Heart left ventricle (tissue), 16 donors: ENCODE measurements around the gene FBN1. TPM values are rescaled to one million over a fixed set of nuclear protein-coding genes. Genes with fewer than 3 reads are reported as not detected.
A peak's percentile ranks its signal among the peaks of the same experiment; 100 is the strongest.

Experiments
- ATAC-seq, 4 donors: fragments of 200-7000 bp; cut with Tn5 transposase; one replicate each; pipeline ENCODE4 v1.9.1; 2020 to 2022; ENCODE audit warnings: moderate library complexity in 4 of 4, mild to moderate bottlenecking in 3 of 4, moderate number of reproducible peaks in 1 of 4
- DNase-seq, 5 donors: peaks; one replicate each; pipeline ENCODE4 v3.0.0-alpha.2; 2020
- H3K27ac ChIP-seq, 12 donors: fragments of 200-600 bp; sonication (generic) in 4 of 12; one replicate each; pipeline versions ENCODE4 v1.5.0 to v1.8.0; 2016 to 2022; ENCODE audit warnings: mild to moderate bottlenecking in 2 of 12
- H3K27me3 ChIP-seq, 9 donors: fragments of 200-600 bp; sonication (generic) in 2 of 9; one replicate each; pipeline versions ENCODE4 v1.5.1 to v1.8.0; 2016 to 2022; ENCODE audit warnings: mild to moderate bottlenecking in 3 of 9
- H3K36me3 ChIP-seq, 9 donors: fragments of 200-600 bp; sonication (generic) in 2 of 9; one replicate each; pipeline versions ENCODE4 v1.5.0 to v1.8.0; 2018 to 2022; ENCODE audit warnings: mild to moderate bottlenecking in 2 of 9
- H3K4me1 ChIP-seq, 12 donors: fragments of 200-600 bp; sonication (generic) in 4 of 12; one replicate each; pipeline versions ENCODE4 v1.5.0 to v1.8.0; 2016 to 2022; ENCODE audit warnings: mild to moderate bottlenecking in 3 of 12
- H3K4me3 ChIP-seq, 12 donors: fragments of 200-600 bp; sonication (generic) in 4 of 12; one replicate each; pipeline versions ENCODE4 v1.5.0 to v1.8.0; 2017 to 2022; ENCODE audit warnings: mild to moderate bottlenecking in 9 of 12, moderate library complexity in 4 of 12
- H3K9me3 ChIP-seq, 12 donors: fragments of 200-600 bp; sonication (generic) in 4 of 12; one replicate each; pipeline versions ENCODE4 v1.5.0 to v1.8.0; 2016 to 2022; ENCODE audit warnings: mild to moderate bottlenecking in 1 of 12
- CTCF ChIP-seq, 12 donors: fragments of 200-600 bp; sonication (generic) in 4 of 12; IDR thresholded peaks; one replicate each; pipeline versions ENCODE4 v1.5.0 to v1.8.0; 2018 to 2022; ENCODE audit warnings: antibody characterized with exemption in 12 of 12, mild to moderate bottlenecking in 5 of 12
- POLR2A ChIP-seq, 2 donors: fragments of 450-650 bp; IDR thresholded peaks; one replicate each; pipeline ENCODE4 v1.6.1; 2017; ENCODE audit warnings: antibody characterized with exemption in 2 of 2, mild to moderate bottlenecking in 2 of 2, moderate library complexity in 2 of 2
- WGBS, 4 donors: extraction: QIAGEN DNeasy Blood & Tissue Kit in 2 of 4; methylation state at CpG; one replicate each; pipeline versions ENCODE4 v1.1.5 to v1.1.7; 2013 to 2018; 5-methylcytosine and 5-hydroxymethylcytosine counted together
- intact Hi-C, 10 donors: fragments of 100-400 bp; cut with DNase I; formaldehyde crosslinking; loops; one replicate each; pipeline versions ENCODE4 v1.11.1 to v1.14.2; 2022
- polyA plus RNA-seq, 2 donors: library from polyadenylated mRNA; stranded (reverse); fragments of 200-250 nt; gene quantifications; one replicate each; pipeline ENCODE4 v1.2.3, GENCODE V29; 2013
- total RNA-seq, 9 donors: library from RNA; depleted of rRNA in 2 of 9; stranded (reverse); fragments of >200 nt in 2 of 9; fragmentation: NEBNext Ultra II Directional in 3 of 9; extraction: Animal tissue kit (Norgen Biotek cat#: 25700) in 3 of 9; gene quantifications; one replicate each; pipeline versions ENCODE4 v1.1.0 to v1.2.4, GENCODE V29; 2016 to 2023
- donor health status: ischemic (EF 13 %, LVEDD 7.1; RV severe dilation, severe dysfunction).
- donor health status: healthy with polysubstance abuse.
- donor health status: DM: no; HTN: yes; CAD: no.
- donor health status: DM: no; HTN: no; CAD: no.
- donor health status: ischemic (EF 25% LVEDD 6.9; RV normal size, moderate dysfunction).
- donor health status: ischemic (EF 25% LVEDD 5.7; RV mildly dilated, moderate dysfunction).
- donor health status: healthy.
- donor health status: DM: yes; HTN: yes; CAD: no.
- donor health status: ischemic (EF 35%, LVEDD 5.7; RV mildly dilated, moderate dysfunction).
- donor health status: nonischemic (EF 11% LVEDD 7.7; RV severe dilation, severe dysfunction).
- donor health status: DM: yes; HTN: yes; CAD: no.
- donor health status: PGD.
- donor health status: ischemic (EF 29% LVEDD 5.4; RV normal size, mild dysfunction).
- donor health status: nonischemic (EF 23%, LVEDD 6.1; RV moderate dilation, normal function).

Gene FBN1
- total and polyA plus RNA-seq, 11 donors = 5.7 to 115 (median 31.4) TPM

GRCh38 chr15:48623456-48623855, 22.1 kb downstream of the FBN1 start:
- intact Hi-C loops = loop anchor here in 1 of 10 donors (10.0 kb wide), 1 partner anchor 59 kb away; no protein-coding TSS in a partner anchor
- H3K27me3 ChIP-seq = no peaks in the 10 kb centered on the region
- H3K9me3 ChIP-seq = no peaks in the 10 kb centered on the region
- peaks cover 0 to 75% (median 10%) of the 10 kb centered on the region in 12 donors for H3K4me1 ChIP-seq
- TF ChIP-seq POLR2A (IDR thresholded peaks at IDR 0.05) (no peak), CTCF (IDR thresholded peaks at IDR 0.05) (no peak)
- no peak for DNase-seq
- 87 to 95% (median 90%) methylated on average over 1 of the region's 1 CpG for WGBS, 4 donors
- H3K36me3 ChIP-seq = peaks cover 0 to 4% (median 0%) of the 10 kb centered on the region in 9 donors
- H3K4me3 ChIP-seq = no peak overlapping the region
- H3K27ac ChIP-seq = no peak overlapping the region
- ATAC-seq = no peak

- intact Hi-C loops = loop anchor here in 1 of 10 donors (10.0 kb wide), 1 partner anchor 57 kb away; no protein-coding TSS in a partner anchor
- WGBS, 4 donors = 74 to 87% (median 79%) methylated on average over 2 of the region's 2 CpGs
- Histone ChIP-seq H3K36me3 (peaks cover 0 to 4% (median 0%) of the 10 kb centered on the region in 9 donors), H3K27ac (peak overlapping the region in 1 of 12 donors; percentile 22), H3K27me3 (no peaks in the 10 kb centered on the region), H3K4me1 (peaks cover 0 to 73% (median 6%) of the 10 kb centered on the region in 12 donors), H3K4me3 (no peak overlapping the region), H3K9me3 (no peaks in the 10 kb centered on the region)
- DNase-seq = no peak
- no peak for TF ChIP-seq CTCF (IDR thresholded peaks at IDR 0.05)
- no peak for TF ChIP-seq POLR2A (IDR thresholded peaks at IDR 0.05)
- peak in 3 of 4 donors; percentile 50 to 68 (median 51) for ATAC-seq
Measured at GRCh38 chr15:48622237-48622636, 23.3 kb downstream of the FBN1 start.

- DNase-seq (no peak), ATAC-seq (no peak)
- H3K9me3 ChIP-seq = no peaks in the 10 kb centered on the region
- no peak overlapping the region for H3K27ac ChIP-seq
- no peak overlapping the region for H3K4me3 ChIP-seq
- 92 to 94% (median 94%) methylated on average over 2 of the region's 2 CpGs for WGBS, 4 donors
- H3K27me3 ChIP-seq = no peaks in the 10 kb centered on the region
- intact Hi-C loops = no loop called here
- H3K36me3 ChIP-seq = peaks cover 0 to under 1% (median 0%) of the 10 kb centered on the region in 9 donors
- peaks cover 0 to 75% (median 4%) of the 10 kb centered on the region in 12 donors for H3K4me1 ChIP-seq
- TF ChIP-seq CTCF (IDR thresholded peaks at IDR 0.05) = no peak
- TF ChIP-seq POLR2A (IDR thresholded peaks at IDR 0.05) = no peak
Measured at GRCh38 chr15:48619446-48619845, 26.1 kb downstream of the FBN1 start.

GRCh38 chr15:48617619-48618018, 27.9 kb downstream of the FBN1 start:
- TF ChIP-seq CTCF (IDR thresholded peaks at IDR 0.05) (no peak), POLR2A (IDR thresholded peaks at IDR 0.05) (no peak)
- H3K4me1 ChIP-seq = peaks cover 0 to 70% (median 4%) of the 10 kb centered on the region in 12 donors
- DNase-seq (peak in 4 of 5 donors; percentile 30 to 70 (median 54)), ATAC-seq (peak; percentile 65 to 91 (median 78))
- H3K27me3 ChIP-seq = no peaks in the 10 kb centered on the region
- peak overlapping the region in 1 of 12 donors; percentile 15 for H3K27ac ChIP-seq
- intact Hi-C loops = no loop called here
- 46 to 64% (median 47%) methylated on average over 2 of the region's 2 CpGs for WGBS, 4 donors
- peaks cover 0 to 2% (median 0%) of the 10 kb centered on the region in 9 donors for H3K36me3 ChIP-seq
- no peak overlapping the region for H3K4me3 ChIP-seq
- H3K9me3 ChIP-seq = no peaks in the 10 kb centered on the region
